Right lobe of liver (tissue), 4 donors: ENCODE data around the gene HDAC11.
"Not testable (repeated sequence)": the region's sequence is repeated elsewhere in the genome, so short reads cannot be mapped to it uniquely, and the experiment has no call there.

Experiments
- POLR2A ChIP-seq: fragments of 450-650 bp; IDR thresholded peaks from one replicate; pipeline ENCODE4 v1.6.1; 2017; ENCODE audit warnings: antibody characterized with exemption, mild to moderate bottlenecking
- TF ChIP-seq, protein P1 (sequence below), 4 donors: fragments of 200-600 bp in 3 of 4; fragments of 450-650 bp in 1 of 4; IDR thresholded peaks; one replicate each; pipeline versions ENCODE4 v1.5.1 to v1.8.0; 2016 to 2022; ENCODE audit warnings: antibody characterized with exemption in 4 of 4, mild to moderate bottlenecking in 2 of 4
- donor health status: DM: no; HTN: no; CAD: no.
- donor health status: DM: no; HTN: no; CAD: no.
- donor health status: DM: no; HTN: yes; CAD: no.

DNA sequence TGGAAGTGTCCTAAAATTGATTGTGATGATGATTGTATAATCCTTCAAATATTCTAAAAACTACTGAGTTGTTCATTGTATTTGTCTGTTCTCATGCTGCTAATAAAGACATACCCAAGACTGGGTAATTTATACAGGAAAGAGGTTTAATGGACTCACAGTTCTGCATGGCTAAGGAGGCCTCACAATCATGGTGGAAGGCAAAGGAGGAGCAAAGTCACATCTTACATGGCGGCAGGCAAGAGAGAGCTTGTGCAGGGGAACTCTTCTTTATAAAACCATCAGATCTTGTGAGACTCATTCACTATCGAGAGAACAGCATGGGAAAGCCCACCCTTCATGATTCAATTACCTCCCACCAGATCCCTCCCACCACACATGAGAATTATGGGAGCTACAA, 41.6 kb downstream of the HDAC11 start:
- TF ChIP-seq, protein P1, sequence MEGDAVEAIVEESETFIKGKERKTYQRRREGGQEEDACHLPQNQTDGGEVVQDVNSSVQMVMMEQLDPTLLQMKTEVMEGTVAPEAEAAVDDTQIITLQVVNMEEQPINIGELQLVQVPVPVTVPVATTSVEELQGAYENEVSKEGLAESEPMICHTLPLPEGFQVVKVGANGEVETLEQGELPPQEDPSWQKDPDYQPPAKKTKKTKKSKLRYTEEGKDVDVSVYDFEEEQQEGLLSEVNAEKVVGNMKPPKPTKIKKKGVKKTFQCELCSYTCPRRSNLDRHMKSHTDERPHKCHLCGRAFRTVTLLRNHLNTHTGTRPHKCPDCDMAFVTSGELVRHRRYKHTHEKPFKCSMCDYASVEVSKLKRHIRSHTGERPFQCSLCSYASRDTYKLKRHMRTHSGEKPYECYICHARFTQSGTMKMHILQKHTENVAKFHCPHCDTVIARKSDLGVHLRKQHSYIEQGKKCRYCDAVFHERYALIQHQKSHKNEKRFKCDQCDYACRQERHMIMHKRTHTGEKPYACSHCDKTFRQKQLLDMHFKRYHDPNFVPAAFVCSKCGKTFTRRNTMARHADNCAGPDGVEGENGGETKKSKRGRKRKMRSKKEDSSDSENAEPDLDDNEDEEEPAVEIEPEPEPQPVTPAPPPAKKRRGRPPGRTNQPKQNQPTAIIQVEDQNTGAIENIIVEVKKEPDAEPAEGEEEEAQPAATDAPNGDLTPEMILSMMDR (IDR thresholded peaks at IDR 0.05) = not testable (repeated sequence)
- TF ChIP-seq POLR2A = not testable (repeated sequence)
